Left ventricle myocardium superior (tissue), 1 donor: ENCODE results near the gene GAL. TPM values are rescaled to one million over a fixed set of nuclear protein-coding genes. Genes with fewer than 3 reads are reported as not detected.
"Not testable (repeated sequence)": the region's sequence is repeated elsewhere in the genome, so short reads cannot be mapped to it uniquely, and the experiment has no call there.

ENCODE experiments used
- ATAC-seq: fragments of 200-7000 bp; cut with Tn5 transposase; one replicate; pipeline ENCODE4 v1.9.1; 2020; ENCODE audit warnings: mild to moderate bottlenecking, moderate library complexity
- DNase-seq: peaks from one replicate; pipeline ENCODE4 v3.0.0-alpha.2; 2020
- intact Hi-C: fragments of 100-400 bp; cut with micrococcal nuclease; formaldehyde crosslinking; loops from one replicate; pipeline ENCODE4 v1.11.0; 2022
- long read RNA-seq: library from polyadenylated mRNA; unstranded; transcript quantifications from one replicate; pipeline ENCODE4 v2.0.0, GENCODE V29; 2021
- total RNA-seq: library from RNA; stranded (reverse); fragmentation: NEBNext Ultra II Directional; extraction: Animal tissue kit (Norgen Biotek cat#: 25700); gene quantifications from one replicate; pipeline ENCODE4 v1.2.1, GENCODE V29; 2021
- donor health status: DM: no; HTN: yes; CAD: no; lungs with severe emphysema.

Gene GAL, protein sequence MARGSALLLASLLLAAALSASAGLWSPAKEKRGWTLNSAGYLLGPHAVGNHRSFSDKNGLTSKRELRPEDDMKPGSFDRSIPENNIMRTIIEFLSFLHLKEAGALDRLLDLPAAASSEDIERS
- not detected for total RNA-seq
- long read RNA-seq = 0 reads

DNA sequence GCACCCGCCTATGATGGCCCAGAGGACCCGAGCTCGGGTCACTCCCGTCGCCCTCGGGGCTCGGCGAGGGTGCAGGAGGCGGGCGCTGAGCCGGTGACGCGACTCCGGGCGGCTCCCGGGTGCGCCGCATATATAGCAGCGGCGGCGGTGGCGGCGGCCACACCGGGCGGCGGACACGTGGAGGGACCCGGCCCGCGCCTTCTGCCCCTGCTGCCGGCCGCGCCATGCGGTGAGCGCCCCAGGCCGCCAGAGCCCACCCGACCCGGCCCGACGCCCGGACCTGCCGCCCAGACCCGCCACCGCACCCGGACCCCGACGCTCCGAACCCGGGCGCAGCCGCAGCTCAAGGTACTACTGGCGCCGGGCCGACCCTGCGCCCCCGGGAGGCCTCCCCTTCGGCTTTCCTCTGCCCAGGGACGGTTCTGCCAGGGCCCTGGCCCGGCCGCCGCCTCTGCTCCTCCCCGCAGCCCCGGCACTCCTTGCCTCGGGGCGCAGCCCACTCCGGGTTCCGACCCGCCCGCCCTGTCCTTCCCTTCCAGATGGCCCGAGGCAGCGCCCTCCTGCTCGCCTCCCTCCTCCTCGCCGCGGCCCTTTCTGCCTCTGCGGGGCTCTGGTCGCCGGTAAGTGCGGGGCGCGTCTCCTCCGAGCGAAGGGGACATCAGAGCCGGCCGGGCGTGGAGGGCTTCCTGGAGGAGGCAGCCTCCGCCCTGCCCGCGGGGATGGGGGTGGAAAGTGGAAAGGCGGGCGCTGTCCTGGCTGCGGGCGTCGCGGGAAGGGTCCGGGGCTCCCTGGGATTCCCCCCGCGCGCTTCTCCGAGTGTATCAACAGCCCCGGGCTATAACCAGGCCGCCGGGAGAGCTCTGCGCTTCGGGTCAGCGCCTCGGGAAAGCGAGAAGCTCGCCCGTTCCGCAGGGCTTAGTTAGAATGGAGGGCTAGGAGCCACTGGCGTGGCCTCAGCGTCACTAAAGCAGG is at the start of gene GAL:
Gene GAL (plus strand): TSS at position 160 of the 972 bp plus-strand sequence. CDS start 380 bp downstream, at position 540.
- intact Hi-C loops = no loop called here
- no peak for DNase-seq
- peak; percentile 66 for ATAC-seq

DNA sequence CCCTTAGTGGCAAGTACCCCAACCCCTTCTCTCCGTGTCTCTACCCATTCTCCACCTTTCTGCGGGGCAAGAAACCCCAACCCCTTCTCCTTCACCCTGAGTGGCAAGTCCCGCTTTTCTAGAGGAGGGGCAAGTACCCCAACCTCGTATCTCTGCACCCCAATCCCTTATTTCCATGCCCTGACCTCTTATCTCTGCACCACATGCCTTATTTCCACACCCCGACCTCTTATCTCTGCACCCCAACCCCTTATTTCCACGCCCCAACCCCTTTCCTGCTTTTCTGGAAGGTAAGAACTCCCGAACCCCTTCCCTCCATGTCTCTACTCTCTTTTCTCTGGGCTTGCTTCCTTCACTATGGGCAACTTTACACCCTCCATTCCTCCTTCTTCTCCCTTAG is 49.7 kb upstream of the GAL start:
- ATAC-seq, DNase-seq, intact Hi-C loops: not testable (repeated sequence)

DNA sequence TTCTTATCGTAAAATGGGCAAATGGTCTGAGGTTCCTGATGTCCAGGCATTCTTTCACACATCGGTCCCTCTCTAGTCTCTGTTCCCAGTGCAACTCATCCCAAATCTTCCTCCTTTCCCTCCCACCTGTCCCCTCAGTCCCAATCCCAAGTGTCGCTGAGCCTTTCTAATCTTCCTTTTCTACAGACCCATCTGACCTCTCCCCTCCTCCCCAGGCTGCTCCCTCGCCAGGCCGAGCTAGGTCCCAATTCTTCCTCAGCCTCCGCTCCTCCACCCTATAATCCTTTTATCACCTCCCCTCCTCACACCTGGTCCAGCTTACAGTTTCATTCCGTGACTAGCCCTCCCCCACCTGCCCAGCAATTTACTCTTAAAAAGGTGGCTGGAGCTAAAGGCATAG is 49.2 kb upstream of the GAL start:
- ATAC-seq, DNase-seq, intact Hi-C loops: not testable (repeated sequence)

DNA sequence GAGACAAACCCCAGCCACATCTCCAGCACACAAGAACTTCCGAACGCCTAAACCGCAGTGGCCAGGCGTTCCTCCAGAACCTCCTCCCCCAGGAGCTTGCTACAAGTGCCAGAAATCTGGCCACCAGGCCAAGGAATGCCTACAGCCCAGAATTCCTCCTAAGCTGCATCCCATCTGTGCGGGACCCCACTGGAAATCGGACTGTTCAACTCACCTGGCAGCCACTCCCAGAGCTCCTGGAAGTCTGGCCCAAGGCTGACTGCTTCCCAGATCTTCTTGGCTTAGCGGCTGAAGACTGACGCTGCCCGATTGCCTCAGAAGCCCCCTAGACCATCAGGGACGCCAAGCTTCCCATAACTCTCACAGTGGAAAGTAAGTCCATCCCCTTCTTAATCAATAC is 48.5 kb upstream of the GAL start:
- intact Hi-C loops, DNase-seq, ATAC-seq: not testable (repeated sequence)

DNA sequence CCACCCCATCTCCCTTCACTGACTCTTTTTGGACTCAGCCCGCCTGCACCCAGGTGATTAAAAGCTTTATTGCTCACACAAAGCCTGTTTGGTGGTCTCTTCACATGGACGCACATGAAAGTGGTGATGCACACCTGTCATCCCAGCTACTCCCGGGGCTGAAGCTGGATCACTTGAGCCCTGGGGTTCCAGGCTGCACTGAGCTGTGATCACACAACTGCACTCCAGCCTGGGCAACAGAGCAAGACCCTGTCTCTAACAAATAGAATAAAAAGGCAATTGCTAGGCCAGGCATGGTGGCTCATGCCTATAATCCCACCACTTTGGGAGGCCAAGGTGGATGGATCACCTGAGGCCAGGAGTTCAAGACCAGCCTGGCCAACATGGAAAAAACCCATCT is 45.0 kb upstream of the GAL start:
- intact Hi-C loops, DNase-seq, ATAC-seq: not testable (repeated sequence)

DNA sequence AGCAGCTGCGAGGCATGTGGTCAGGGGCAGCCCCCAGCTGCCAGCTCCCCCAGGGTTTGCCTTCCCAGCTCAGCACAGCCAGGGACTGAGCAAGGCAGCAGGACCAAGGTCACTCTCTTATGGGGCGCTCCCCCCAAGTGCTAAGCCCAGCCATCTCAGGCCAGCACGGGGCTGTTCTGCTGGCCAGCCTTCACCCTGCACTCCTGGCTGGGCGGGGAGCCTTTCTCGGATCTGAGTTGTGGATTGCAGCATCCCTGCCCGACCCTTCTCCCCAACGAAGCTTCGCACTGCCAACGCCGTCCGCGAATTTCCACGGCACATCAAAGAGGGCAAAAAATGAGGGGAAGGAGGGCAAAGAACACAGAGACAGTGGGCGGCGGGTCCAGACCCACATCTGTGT is 42.5 kb upstream of the GAL start:
- intact Hi-C loops = no loop called here
- no peak for ATAC-seq
- DNase-seq = no peak

DNA sequence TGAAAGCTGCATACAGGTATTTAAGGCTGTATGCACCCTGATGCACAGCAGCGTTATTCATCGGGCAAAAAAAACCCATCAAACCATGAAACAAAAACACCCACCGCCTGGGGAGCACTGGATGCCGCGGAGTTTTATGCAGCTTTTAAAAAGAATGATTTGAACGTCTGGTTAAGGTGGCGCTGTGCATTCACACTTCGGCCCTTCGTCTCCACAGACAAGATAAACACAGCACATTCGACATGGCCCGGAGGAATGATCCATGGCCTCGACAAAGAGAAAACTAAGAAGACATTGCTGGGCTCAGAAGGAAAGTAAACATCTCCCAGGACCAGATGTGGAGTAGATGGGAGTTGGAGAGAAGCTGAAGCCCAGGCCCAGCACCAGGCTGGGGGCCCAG is 40.8 kb upstream of the GAL start:
- no peak for DNase-seq
- intact Hi-C loops = no loop called here
- ATAC-seq = no peak

DNA sequence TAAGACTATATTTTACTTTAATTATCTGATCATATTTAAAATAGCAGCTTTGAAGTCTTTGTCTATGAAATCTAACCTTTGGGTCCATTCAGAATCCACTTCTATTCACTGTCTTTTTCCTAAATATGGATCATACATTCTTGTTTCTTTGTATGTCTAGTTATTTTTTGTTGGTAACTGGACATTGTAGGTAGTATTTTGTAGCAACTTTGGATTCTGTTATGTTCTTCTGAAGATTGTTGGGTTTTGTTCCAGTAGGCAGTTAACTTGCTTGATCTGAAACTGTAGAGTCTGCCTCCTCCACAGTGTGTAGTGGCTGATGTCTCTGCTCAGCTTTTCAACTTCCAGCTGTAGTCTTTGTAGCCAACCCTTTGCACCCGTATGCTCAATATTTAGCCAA is 37.5 kb upstream of the GAL start:
- ATAC-seq = no peak
- intact Hi-C loops = no loop called here

DNA sequence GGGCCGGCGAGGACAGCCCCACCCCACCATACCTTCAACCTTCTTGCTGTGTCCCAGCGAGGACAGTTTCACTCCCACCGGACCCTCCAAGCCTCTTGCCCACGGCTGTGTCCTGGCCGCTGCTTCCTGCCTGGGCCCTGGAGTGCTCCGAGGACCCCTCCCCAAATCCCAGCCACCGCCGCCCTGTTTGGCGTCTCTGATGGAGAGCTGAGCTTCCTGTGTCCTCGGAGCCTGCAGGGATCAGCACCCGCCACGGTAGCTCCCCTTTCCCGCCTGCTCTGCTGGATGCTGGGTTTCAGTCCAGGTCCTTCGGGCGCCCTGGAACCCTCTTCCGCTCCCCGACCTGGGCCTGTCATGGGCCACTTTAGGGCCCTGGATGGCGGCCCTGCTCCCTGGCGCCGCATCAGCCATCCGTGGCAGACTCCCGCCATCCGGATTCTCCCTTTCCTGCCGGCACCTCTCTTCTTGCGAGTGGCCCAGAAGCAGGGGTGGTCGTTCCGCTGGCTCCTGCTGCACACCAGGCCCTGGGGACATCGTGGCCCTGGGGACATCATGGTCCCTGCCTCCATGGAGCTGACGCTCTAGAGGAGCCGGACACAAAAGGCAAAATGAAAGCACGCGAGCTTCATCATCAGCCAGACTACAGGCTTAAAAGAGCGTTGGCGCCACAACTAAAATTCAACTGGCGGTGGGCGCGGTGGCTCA is 34.3 kb upstream of the GAL start:
- DNase-seq = no peak
- ATAC-seq = no peak
- intact Hi-C loops = no loop called here

More for the DNA sequence above, 37.5 kb upstream of the GAL start:
- no peak for DNase-seq

DNA sequence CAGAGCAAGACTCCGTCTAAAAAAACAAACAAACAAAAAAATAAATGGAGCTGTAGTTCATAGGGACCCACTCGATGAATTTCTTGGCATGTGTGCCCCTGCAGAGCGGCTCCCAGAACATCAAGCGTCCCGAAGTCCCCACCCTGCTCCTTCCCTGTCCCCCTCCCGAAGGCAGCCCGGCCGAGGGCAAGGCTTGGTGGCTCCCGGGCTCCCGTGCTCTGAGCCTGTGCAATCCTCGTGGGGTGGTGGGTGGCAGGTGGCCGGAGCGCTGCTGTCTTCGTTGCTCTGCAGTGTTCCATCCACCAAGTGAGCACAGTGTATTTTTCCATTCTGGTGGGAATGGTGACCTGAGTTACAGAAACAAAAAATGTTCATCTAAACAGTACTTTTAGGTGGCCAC is 33.5 kb upstream of the GAL start:
- intact Hi-C loops = no loop called here
- ATAC-seq (no peak), DNase-seq (no peak)

DNA sequence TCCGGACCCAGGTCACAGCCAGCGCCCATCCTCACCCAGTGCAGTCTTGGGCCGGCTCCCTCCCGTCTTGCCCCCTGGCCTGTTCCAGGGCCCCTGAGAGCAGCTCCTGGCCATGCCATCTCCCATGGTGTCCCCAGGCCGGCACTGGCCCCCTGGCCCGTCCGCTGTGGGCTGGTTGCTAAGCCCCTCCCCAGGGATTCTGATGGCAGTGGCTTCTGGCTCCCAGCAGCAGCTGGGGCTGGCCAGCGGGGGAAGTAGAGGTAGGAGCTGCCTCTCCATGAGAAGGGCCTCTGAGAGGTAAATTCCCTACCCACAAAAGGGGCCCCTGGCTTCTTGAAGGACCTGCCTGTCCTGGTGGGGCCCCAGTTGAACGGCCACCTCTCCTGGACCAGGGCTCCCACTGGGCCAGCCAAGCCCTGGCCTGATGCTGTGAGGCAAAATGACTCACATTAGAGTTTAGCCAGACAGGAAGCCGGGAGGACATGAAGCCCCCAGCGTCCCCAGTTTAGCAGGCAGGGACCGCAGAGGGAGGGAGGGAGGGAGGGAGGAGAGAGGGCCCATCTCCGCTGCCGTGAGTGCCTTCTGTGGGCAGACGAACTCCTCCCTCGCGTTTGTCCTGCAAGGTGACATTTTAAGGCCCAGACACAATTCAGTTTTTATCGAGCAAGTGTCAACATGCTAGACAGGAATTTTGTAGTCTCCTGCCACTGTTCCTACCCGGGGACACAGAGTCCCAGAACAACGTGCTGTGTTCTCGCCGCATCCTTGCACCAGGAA is 32.9 kb upstream of the GAL start:
- intact Hi-C loops = no loop called here
- DNase-seq = no peak
- ATAC-seq = no peak

DNA sequence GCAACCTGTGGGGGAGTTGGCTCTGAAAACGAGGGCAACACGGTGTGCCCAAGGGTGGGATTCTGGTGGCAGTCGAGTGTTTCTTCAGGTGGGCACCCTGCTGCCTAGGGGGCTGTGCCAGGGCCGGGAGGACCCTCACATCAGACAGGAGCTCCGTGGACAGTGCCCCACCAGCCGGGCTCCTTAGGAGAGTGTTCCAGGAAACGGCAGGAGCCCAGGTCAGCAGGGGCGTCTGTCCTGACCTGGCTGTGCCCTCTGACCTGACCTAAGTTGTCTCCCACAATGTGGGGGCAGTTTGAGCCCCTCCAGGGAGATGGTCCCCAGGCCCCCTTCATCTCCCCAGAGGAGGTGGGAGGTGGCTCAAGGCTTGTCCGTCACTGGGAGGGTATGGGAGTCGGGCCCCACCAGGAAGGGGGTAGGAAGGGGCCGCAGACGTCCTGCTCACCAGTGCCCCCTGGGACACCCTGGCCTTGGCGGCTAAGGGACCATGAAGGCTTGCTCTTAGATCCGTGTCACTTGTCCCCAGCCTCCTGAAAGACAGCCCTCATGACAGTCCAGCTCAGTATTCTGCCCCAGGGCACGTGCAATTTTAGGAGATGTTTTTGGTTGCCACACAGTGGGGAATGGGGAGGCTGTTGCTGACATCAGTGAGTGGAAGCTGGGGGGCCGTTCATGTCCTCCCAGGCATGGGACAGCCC is 32.2 kb upstream of the GAL start:
- no peak for ATAC-seq
- intact Hi-C loops = no loop called here
- no peak for DNase-seq

DNA sequence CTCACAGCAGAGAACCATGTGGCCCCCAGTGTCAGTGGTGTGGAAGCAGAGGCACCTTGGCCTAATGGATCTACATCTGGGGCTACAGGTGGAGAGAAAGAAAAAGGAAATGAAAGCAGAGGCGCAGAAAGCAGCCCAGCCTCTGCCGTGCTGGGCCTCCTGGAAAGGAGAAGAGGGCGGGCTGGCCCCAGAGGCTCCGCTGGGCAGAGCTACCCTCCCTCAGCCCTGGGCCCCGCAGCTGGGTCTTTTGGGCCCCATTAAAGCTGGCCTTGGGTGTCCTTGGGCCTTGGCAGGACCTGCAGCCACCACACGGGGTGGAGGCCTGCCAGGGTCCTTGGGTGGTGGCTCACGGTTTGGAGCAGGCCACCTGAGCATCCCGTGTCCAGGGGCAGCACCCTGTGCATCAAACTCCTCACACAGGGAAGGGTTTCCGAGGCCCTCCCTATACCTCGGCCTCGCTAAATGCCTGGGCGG is 31.6 kb upstream of the GAL start:
- DNase-seq (no peak), ATAC-seq (no peak)
- intact Hi-C loops = no loop called here

DNA sequence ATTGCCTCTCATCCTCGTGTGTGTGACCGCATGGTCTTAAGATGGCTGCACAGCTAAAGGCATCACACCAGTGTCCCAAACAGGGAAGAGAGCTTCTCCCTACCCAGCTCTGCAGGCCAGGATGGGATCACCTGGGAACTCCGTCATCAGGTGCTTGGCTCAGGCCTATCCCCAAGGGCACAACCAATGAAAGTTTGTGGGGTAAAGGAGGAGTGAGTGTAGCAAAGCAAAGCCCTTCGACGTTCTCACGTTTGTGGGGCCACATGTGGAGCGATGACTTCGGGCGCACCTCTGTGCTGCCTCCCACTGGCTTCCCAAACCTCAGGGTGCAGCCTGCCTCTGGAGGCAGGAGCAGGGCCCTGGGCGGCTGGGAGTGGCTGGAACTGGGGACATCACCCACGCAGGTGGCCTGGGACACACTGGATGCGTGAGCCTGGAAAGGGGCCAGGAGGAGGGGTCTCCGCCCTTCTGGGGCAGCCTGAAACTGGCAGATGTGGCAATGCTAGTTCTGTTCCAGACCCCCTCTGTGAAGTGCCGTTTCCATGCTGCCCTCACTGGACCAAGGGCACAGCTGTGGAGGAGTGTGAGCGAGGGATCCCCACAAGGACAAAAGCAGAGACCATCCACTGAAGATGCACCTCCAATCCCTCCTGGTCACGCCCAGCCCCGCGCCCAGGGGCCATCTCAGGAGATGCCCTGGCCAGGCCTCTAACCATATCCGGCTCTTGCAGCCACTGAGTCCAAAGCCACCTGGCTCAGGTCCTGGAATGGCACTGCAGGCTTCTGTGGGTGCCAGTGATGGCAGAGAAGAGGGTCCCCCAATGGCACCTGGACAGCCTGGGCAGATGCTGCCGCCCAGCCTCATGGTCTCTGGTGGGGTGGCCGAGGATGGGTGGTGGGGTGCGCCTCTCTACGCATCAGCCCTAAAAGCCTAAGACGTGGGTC is 30.6 kb upstream of the GAL start:
- ATAC-seq = no peak

DNA sequence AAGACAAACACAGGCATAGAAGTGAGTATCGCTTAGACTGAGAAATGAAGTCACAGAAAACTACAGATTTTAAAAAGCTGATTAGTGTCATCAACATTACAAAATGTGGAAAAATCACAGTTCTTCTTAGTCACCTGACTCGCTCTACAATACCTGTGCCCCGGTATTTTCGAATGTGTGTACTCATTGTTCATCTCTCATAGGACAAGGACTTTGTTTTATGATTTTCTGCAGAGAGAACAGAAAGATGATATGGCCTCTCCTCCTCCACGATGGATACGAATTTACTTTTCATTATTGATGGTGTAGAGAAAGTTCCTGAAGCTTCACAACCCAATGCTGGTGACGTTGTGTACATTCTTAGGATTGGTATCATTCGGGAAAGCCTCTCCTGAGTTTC is 29.4 kb upstream of the GAL start:
- DNase-seq (no peak), ATAC-seq (no peak)
- intact Hi-C loops = no loop called here

More for the DNA sequence above, 30.6 kb upstream of the GAL start:
- intact Hi-C loops = no loop called here
- no peak for DNase-seq

DNA sequence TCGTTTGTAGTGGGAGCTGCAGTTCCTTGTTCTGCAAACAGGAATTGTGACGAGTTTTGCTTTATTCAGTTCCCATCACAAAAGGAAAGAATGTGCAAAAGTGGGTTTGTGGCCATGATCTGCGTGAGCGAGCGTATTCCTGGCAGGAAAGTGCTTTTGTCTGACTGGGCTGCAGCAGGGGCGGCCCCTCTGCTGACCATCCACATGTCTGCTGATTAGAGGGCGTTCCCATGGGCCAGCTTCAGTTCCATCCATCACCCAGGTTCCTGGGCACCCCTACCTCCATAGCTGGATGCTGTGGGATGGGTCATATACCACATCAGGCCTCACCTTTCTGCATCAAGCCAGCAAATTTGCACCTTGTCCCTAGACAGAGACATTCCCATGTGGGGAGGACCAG is 28.9 kb upstream of the GAL start:
- DNase-seq (no peak), ATAC-seq (no peak)
- intact Hi-C loops = no loop called here

DNA sequence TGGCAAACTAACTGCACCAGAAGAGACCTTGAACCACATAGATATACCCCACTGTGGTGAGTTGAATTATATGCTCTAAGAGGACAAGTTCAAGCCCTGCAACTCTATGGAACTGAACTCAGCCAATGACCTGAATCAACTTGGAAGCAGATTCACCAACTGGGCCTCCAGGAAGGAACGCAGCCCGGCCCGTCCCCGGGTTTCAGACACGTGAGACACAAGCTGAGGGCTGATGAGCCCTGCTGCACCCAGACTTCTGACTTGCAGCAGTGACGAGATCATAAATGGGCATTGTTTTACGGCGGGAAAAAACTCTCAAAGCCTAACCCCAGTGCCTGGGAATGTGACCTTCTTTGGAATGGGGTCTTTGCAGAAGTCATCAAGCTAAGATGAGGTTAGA is 28.5 kb upstream of the GAL start:
- DNase-seq (no peak), ATAC-seq (no peak)
- intact Hi-C loops = no loop called here
